ENCODE measurements around the gene CDH24. TPM values are rescaled to one million over a fixed set of nuclear protein-coding genes. Genes with fewer than 3 reads are reported as not detected.

Gene CDH24
- total and polyA plus RNA-seq, 4 experiments from 2014 or later = 0.15 to 1.6 (median 0.93) TPM

- H3K27ac Mint-ChIP-seq = no peak overlapping the region
- no peaks in the 10 kb centered on the region for H3K9me3 Mint-ChIP-seq
- no peak overlapping the region for H3K4me3 Mint-ChIP-seq
- ChIA-PET CTCF (ENCODE audit: partially characterized antibody) (interaction anchor here (0.7 to 1.0 kb wide), 2 partner anchors 10 to 18 kb away, joined by 3 read pairs; no protein-coding TSS in a partner anchor), POLR2A (ENCODE audit: partially characterized antibody) (interaction anchor here (0.6 kb wide), 1 partner anchor 1169 kb away, joined by 3 read pairs; no protein-coding TSS in a partner anchor)
- no peak overlapping the region for H3K4me3 ChIP-seq (ENCODE audit: low read length in 2 of 2)
- DNase-seq = no peak
- no peak overlapping the region for H3K27ac ChIP-seq (ENCODE audit: low read depth, low read length)
- no peaks in the 10 kb centered on the region for H3K9me3 ChIP-seq (ENCODE audit: control insufficient read depth in 1 of 2, low read length in 2 of 2)
- peaks cover 6% of the 10 kb centered on the region for H3K4me1 ChIP-seq (ENCODE audit: insufficient read depth, low read length)
- intact Hi-C loops (cut with micrococcal nuclease) = no loop called here
- H3K27me3 ChIP-seq (ENCODE audit: insufficient read depth, low read length) = no peaks in the 10 kb centered on the region
- H3K36me3 ChIP-seq (ENCODE audit: insufficient read depth, low read length) = peaks cover 12% of the 10 kb centered on the region
- no peaks in the 10 kb centered on the region for H3K27me3 Mint-ChIP-seq
- H3K36me3 Mint-ChIP-seq = peaks cover 9 to 16% of the 10 kb centered on the region in 2 donors
- peaks cover 0 to 6% (median 5%) of the 10 kb centered on the region in 4 donors for H3K4me1 Mint-ChIP-seq
Measured at GRCh38 chr14:23102801-23103200, 45.5 kb upstream of the CDH24 start.

GRCh38 chr14:23101986-23102625 is 44.8 kb upstream of the CDH24 start:
- H3K9me3 ChIP-seq (ENCODE audit: control insufficient read depth in 1 of 2, low read length in 2 of 2) = no peaks in the 10 kb centered on the region
- no peak for DNase-seq
- ChIA-PET POLR2A (ENCODE audit: partially characterized antibody) (no interaction called here), CTCF (ENCODE audit: partially characterized antibody) (interaction anchor here (0.7 to 1.0 kb wide), 3 partner anchors 11 to 24 kb away, joined by 3 read pairs; no protein-coding TSS in a partner anchor)
- H3K4me3 ChIP-seq (ENCODE audit: low read length in 2 of 2) = no peak overlapping the region
- intact Hi-C loops (cut with micrococcal nuclease) = no loop called here
- peaks cover 13% of the 10 kb centered on the region for H3K4me1 ChIP-seq (ENCODE audit: insufficient read depth, low read length)
- peaks cover 16% of the 10 kb centered on the region for H3K36me3 ChIP-seq (ENCODE audit: insufficient read depth, low read length)
- Mint-ChIP-seq H3K27ac (peak overlapping the region in 1 of 7 donors; percentile 1), H3K4me3 (no peak overlapping the region), H3K4me1 (peaks cover 0 to 13% (median 8%) of the 10 kb centered on the region in 4 donors), H3K27me3 (no peaks in the 10 kb centered on the region), H3K9me3 (no peaks in the 10 kb centered on the region), H3K36me3 (peaks cover 16 to 23% of the 10 kb centered on the region in 2 donors)
- no peak overlapping the region for H3K27ac ChIP-seq (ENCODE audit: low read depth, low read length)
- no peaks in the 10 kb centered on the region for H3K27me3 ChIP-seq (ENCODE audit: insufficient read depth, low read length)

- H3K4me3 ChIP-seq (ENCODE audit: low read length in 2 of 2) = no peak overlapping the region
- ChIA-PET POLR2A (ENCODE audit: partially characterized antibody) (no interaction called here), CTCF (ENCODE audit: partially characterized antibody) (interaction anchor here (1.0 to 1.1 kb wide), 2 partner anchors 19 to 23 kb away, joined by 3 read pairs; no protein-coding TSS in a partner anchor)
- H3K36me3 ChIP-seq (ENCODE audit: insufficient read depth, low read length) = peaks cover 16% of the 10 kb centered on the region
- peaks cover 17 to 28% of the 10 kb centered on the region in 2 donors for H3K36me3 Mint-ChIP-seq
- H3K4me1 ChIP-seq (ENCODE audit: insufficient read depth, low read length) = peaks cover 20% of the 10 kb centered on the region
- no peak for DNase-seq
- no peaks in the 10 kb centered on the region for H3K9me3 ChIP-seq (ENCODE audit: control insufficient read depth in 1 of 2, low read length in 2 of 2)
- H3K27me3 ChIP-seq (ENCODE audit: insufficient read depth, low read length) = no peaks in the 10 kb centered on the region
- intact Hi-C loops (cut with micrococcal nuclease) = no loop called here
- H3K4me1 Mint-ChIP-seq = peaks cover 0 to 18% (median 11%) of the 10 kb centered on the region in 4 donors
- H3K9me3 Mint-ChIP-seq = no peaks in the 10 kb centered on the region
- no peak overlapping the region for H3K27ac ChIP-seq (ENCODE audit: low read depth, low read length)
- H3K27me3 Mint-ChIP-seq = no peaks in the 10 kb centered on the region
- no peak overlapping the region for H3K4me3 Mint-ChIP-seq
- H3K27ac Mint-ChIP-seq = peak overlapping the region in 1 of 7 donors; percentile 1
Measured at GRCh38 chr14:23101213-23101970, 44.1 kb upstream of the CDH24 start.

- Mint-ChIP-seq H3K27ac (no peak overlapping the region), H3K9me3 (no peaks in the 10 kb centered on the region), H3K4me1 (peaks cover 0 to 18% (median 11%) of the 10 kb centered on the region in 4 donors), H3K27me3 (no peaks in the 10 kb centered on the region), H3K4me3 (peak overlapping the region in 1 of 8 donors; percentile 20), H3K36me3 (peaks cover 17 to 28% of the 10 kb centered on the region in 2 donors)
- Histone ChIP-seq H3K4me1 (ENCODE audit: insufficient read depth, low read length) (peaks cover 21% of the 10 kb centered on the region), H3K4me3 (ENCODE audit: low read length in 2 of 2) (no peak overlapping the region), H3K27me3 (ENCODE audit: insufficient read depth, low read length) (no peaks in the 10 kb centered on the region), H3K36me3 (ENCODE audit: insufficient read depth, low read length) (peaks cover 16% of the 10 kb centered on the region), H3K27ac (ENCODE audit: low read depth, low read length) (no peak overlapping the region), H3K9me3 (ENCODE audit: control insufficient read depth in 1 of 2, low read length in 2 of 2) (no peaks in the 10 kb centered on the region)
- intact Hi-C loops (cut with micrococcal nuclease) = loop anchor here (5.0 to 10.0 kb wide), 2 partner anchors 368 to 455 kb away; partner anchors contain the start of genes NGDN, THTPA and ZFHX2
- DNase-seq = no peak
- ChIA-PET CTCF (ENCODE audit: partially characterized antibody) (interaction anchor here (0.6 to 1.5 kb wide), 6 partner anchors 10 to 113 kb away, joined by 3 to 5 read pairs (median 3); no protein-coding TSS in a partner anchor), POLR2A (ENCODE audit: partially characterized antibody) (no interaction called here)
Measured at GRCh38 chr14:23099212-23099861, 42.0 kb upstream of the CDH24 start.

- Mint-ChIP-seq H3K4me3 (peak overlapping the region in 4 of 8 donors; percentile 12 to 75 (median 37)), H3K4me1 (peaks cover 5 to 26% (median 16%) of the 10 kb centered on the region in 4 donors), H3K36me3 (peaks cover 17 to 35% of the 10 kb centered on the region in 2 donors), H3K9me3 (no peaks in the 10 kb centered on the region), H3K27me3 (no peaks in the 10 kb centered on the region), H3K27ac (peak overlapping the region in 4 of 7 donors; percentile 32 to 80 (median 64))
- POLR2A ChIA-PET (ENCODE audit: partially characterized antibody) = interaction anchor here (5.2 kb wide), 1 partner anchor 22 kb away, joined by 67 read pairs; the partner anchor contains the start of gene CEBPE
- DNase-seq = no peak
- H3K36me3 ChIP-seq (ENCODE audit: insufficient read depth, low read length) = peaks cover 21% of the 10 kb centered on the region
- CTCF ChIA-PET (ENCODE audit: partially characterized antibody) = interaction anchor here (0.8 to 1.2 kb wide), 5 partner anchors 11 to 29 kb away, joined by 3 to 5 read pairs (median 4); no protein-coding TSS in a partner anchor
- peaks cover 35% of the 10 kb centered on the region for H3K4me1 ChIP-seq (ENCODE audit: insufficient read depth, low read length)
- H3K27me3 ChIP-seq (ENCODE audit: insufficient read depth, low read length) = no peaks in the 10 kb centered on the region
- no peaks in the 10 kb centered on the region for H3K9me3 ChIP-seq (ENCODE audit: control insufficient read depth in 1 of 2, low read length in 2 of 2)
- H3K27ac ChIP-seq (ENCODE audit: low read depth, low read length) = no peak overlapping the region
- H3K4me3 ChIP-seq (ENCODE audit: low read length in 2 of 2) = no peak overlapping the region
- intact Hi-C loops (cut with micrococcal nuclease) = loop anchor here (5.0 to 10.0 kb wide), 2 partner anchors 370 to 457 kb away; partner anchors contain the start of genes NGDN, THTPA and ZFHX2
Measured at GRCh38 chr14:23097786-23098185, 40.5 kb upstream of the CDH24 start.

GRCh38 chr14:23095196-23096108 is 38.1 kb upstream of the CDH24 start, which contains the start of gene C14orf119:
Gene C14orf119 (plus strand): TSS chr14:23095505. CDS start chr14:23097659, 2,154 bp downstream.
- CTCF ChIA-PET (ENCODE audit: partially characterized antibody) = interaction anchor here (0.6 to 3.6 kb wide), 21 partner anchors 11 to 1243 kb away, joined by 3 to 42 read pairs (median 5); partner anchors contain the start of gene PRMT5
- H3K36me3 Mint-ChIP-seq = peaks cover 29 to 42% of the 10 kb centered on the region in 2 donors
- H3K36me3 ChIP-seq (ENCODE audit: insufficient read depth, low read length) = peaks cover 37% of the 10 kb centered on the region

More at GRCh38 chr14:23095196-23096108, 38.1 kb upstream of the CDH24 start, which contains the start of gene C14orf119:
- H3K4me1 ChIP-seq (ENCODE audit: insufficient read depth, low read length) = peaks cover 45% of the 10 kb centered on the region
- intact Hi-C loops (cut with micrococcal nuclease) = loop anchor here (1.0 to 10.0 kb wide), 9 partner anchors 26 to 506 kb away; partner anchors contain the start of genes DAD1, HOMEZ, LRP10 and NGDN
- POLR2A ChIA-PET (ENCODE audit: partially characterized antibody) = interaction anchor here (0.6 to 5.2 kb wide), 38 partner anchors 9 to 1051 kb away, joined by 3 to 67 read pairs (median 5); partner anchors contain the start of genes AJUBA, CDH24, CEBPE and DAD1
- Mint-ChIP-seq H3K27ac (no peak within 1 kb of the TSS), H3K4me1 (peaks cover 17 to 31% (median 24%) of the 10 kb centered on the region in 4 donors), H3K27me3 (no peaks in the 10 kb centered on the region), H3K9me3 (no peaks in the 10 kb centered on the region), H3K4me3 (no peak within 1 kb of the TSS)
- no peaks in the 10 kb centered on the region for H3K27me3 ChIP-seq (ENCODE audit: insufficient read depth, low read length)
- DNase-seq = peak; percentile 99 to 100 (median 100)
- H3K9me3 ChIP-seq (ENCODE audit: control insufficient read depth in 1 of 2, low read length in 2 of 2) = no peaks in the 10 kb centered on the region
- H3K4me3 ChIP-seq (ENCODE audit: low read length in 2 of 2) = peak within 1 kb of the TSS; percentile 90 to 91
- H3K27ac ChIP-seq (ENCODE audit: low read depth, low read length) = peak within 1 kb of the TSS; percentile 94

Measured in CD4-positive, alpha-beta memory T cell (primary cell).